ENCODE data around the gene HARS1. TPM values are rescaled to one million over a fixed set of nuclear protein-coding genes. Genes with fewer than 3 reads are reported as not detected.
A peak's percentile ranks its signal among the peaks of the same experiment; 100 is the strongest.
"Not testable (repeated sequence)": the region's sequence is repeated elsewhere in the genome, so short reads cannot be mapped to it uniquely, and the experiment has no call there.

Gene HARS1
- polyA plus RNA-seq, 3 donors: 28.4 to 34.3 (median 31.9) TPM

GRCh38 chr5:140672455-140673186 is 18.5 kb downstream of the HARS1 start:
- intact Hi-C loops (cut with micrococcal nuclease): no loop called here
- Histone ChIP-seq H3K4me1 (ENCODE audit: control insufficient read depth in 1 of 2, insufficient read depth in 2 of 2, low read length in 2 of 2) (no peaks in the 10 kb centered on the region), H3K9me3 (replicated peaks in 1 of 2; ENCODE audit: control insufficient read depth in 1 of 2, insufficient read depth in 1 of 2, low read length in 2 of 2) (no peaks in the 10 kb centered on the region), H2AFZ (ENCODE audit: insufficient read depth, low read depth, low read length, poor library complexity, severe bottlenecking) (no peak overlapping the region), H3K4me2 (replicated peaks; ENCODE audit: extremely low read depth, low read length, poor library complexity, severe bottlenecking) (no peak overlapping the region), H3K9ac (ENCODE audit: insufficient read depth, low read length, poor library complexity, severe bottlenecking) (no peak overlapping the region), H3K27me3 (ENCODE audit: control insufficient read depth in 2 of 2, insufficient read depth in 2 of 2, low read length in 2 of 2) (no peaks in the 10 kb centered on the region), H3K27ac (ENCODE audit: low read depth in 1 of 2, low read length in 2 of 2) (no peak overlapping the region), H4K20me1 (ENCODE audit: insufficient read depth, low read length) (peaks cover 22% of the 10 kb centered on the region), H3K79me2 (ENCODE audit: insufficient read depth, low read length) (peaks cover 6% of the 10 kb centered on the region), H3K4me3 (replicated peaks in 1 of 3; ENCODE audit: low read depth in 2 of 3, low read length in 3 of 3) (no peak overlapping the region), H3K36me3 (replicated peaks in 1 of 2; ENCODE audit: control insufficient read depth in 1 of 2, insufficient read depth in 2 of 2, low read length in 2 of 2) (peaks cover 82 to 99% of the 10 kb centered on the region in 2 donors)
- Mint-ChIP-seq H3K27ac (peak overlapping the region in 1 of 7 donors; percentile 31), H3K36me3 (peaks cover 83 to 99% of the 10 kb centered on the region in 2 donors), H3K4me1 (peaks cover 3% of the 10 kb centered on the region), H3K4me3 (no peak overlapping the region), H3K9me3 (peaks cover 0 to 5% (median 0%) of the 10 kb centered on the region in 7 donors), H3K27me3 (ENCODE audit: low read depth in 3 of 3) (peaks cover 0 to 2% (median 2%) of the 10 kb centered on the region in 3 donors)
- WGBS (ENCODE audit: insufficient coverage): 97% methylated on average over 67 of the region's 70 CpGs
- DNase-seq: peak in 2 of 3 donors; percentile 15 to 18
- TF ChIP-seq CTCF (IDR thresholded peaks at IDR 0.05): no peak

DNA sequence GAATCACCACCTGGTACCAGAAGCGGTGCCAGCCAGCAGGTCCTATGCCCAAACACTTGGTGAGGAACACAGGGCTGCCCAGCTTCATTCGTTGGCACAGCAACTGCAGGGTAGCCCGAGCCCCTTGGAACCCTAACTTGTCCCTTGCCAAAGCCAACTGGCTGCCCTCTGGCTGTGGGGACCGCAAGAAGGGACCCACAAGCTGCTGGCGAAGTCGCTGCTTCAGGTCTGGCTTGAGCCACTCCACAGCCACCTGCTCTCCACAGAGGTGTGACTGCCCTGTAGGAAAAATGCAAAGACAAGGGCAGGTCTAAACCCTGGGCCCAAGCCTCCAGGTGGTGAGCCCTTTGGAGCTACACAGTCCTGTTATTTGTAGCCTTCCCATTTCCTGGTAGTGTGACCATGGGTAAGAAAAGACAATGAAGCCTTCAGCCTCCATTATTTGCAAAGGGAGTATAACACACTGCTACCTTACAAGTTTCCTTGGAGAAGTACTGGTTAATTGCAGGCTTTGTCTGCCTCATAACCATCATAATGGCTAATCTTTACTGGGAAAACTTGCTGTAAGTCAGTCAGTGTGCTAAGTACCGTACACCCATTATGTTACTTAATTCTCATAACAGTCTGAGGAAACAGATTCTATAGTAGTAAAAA is 19.6 kb downstream of the HARS1 start:
- Histone ChIP-seq H3K9me3 (replicated peaks in 1 of 2; ENCODE audit: control insufficient read depth in 1 of 2, insufficient read depth in 1 of 2, low read length in 2 of 2) (no peaks in the 10 kb centered on the region), H3K27ac (ENCODE audit: low read depth in 1 of 2, low read length in 2 of 2) (no peak overlapping the region), H3K9ac (ENCODE audit: insufficient read depth, low read length, poor library complexity, severe bottlenecking) (no peak overlapping the region), H3K4me1 (ENCODE audit: control insufficient read depth in 1 of 2, insufficient read depth in 2 of 2, low read length in 2 of 2) (no peaks in the 10 kb centered on the region), H3K79me2 (ENCODE audit: insufficient read depth, low read length) (peaks cover 16% of the 10 kb centered on the region), H3K27me3 (ENCODE audit: control insufficient read depth in 2 of 2, insufficient read depth in 2 of 2, low read length in 2 of 2) (no peaks in the 10 kb centered on the region), H4K20me1 (ENCODE audit: insufficient read depth, low read length) (peaks cover 33% of the 10 kb centered on the region), H3K36me3 (replicated peaks in 1 of 2; ENCODE audit: control insufficient read depth in 1 of 2, insufficient read depth in 2 of 2, low read length in 2 of 2) (peaks cover 74 to 99% of the 10 kb centered on the region in 2 donors), H3K4me2 (replicated peaks; ENCODE audit: extremely low read depth, low read length, poor library complexity, severe bottlenecking) (no peak overlapping the region), H2AFZ (ENCODE audit: insufficient read depth, low read depth, low read length, poor library complexity, severe bottlenecking) (no peak overlapping the region), H3K4me3 (replicated peaks in 1 of 3; ENCODE audit: low read depth in 2 of 3, low read length in 3 of 3) (no peak overlapping the region)
- H3K27me3 Mint-ChIP-seq (ENCODE audit: low read depth in 3 of 3): peaks cover 0 to 2% (median 2%) of the 10 kb centered on the region in 3 donors
- 100% methylated on average over 3 of the region's 7 CpGs for WGBS (ENCODE audit: insufficient coverage)
- H3K36me3 Mint-ChIP-seq: peaks cover 79 to 96% of the 10 kb centered on the region in 2 donors
- no peak for TF ChIP-seq CTCF (IDR thresholded peaks at IDR 0.05)
- peak overlapping the region in 1 of 7 donors; percentile 15 for H3K27ac Mint-ChIP-seq
- intact Hi-C loops (cut with micrococcal nuclease): no loop called here
- peaks cover 0 to 5% (median 0%) of the 10 kb centered on the region in 7 donors for H3K9me3 Mint-ChIP-seq
- H3K4me1 Mint-ChIP-seq: peaks cover 10% of the 10 kb centered on the region
- no peak for DNase-seq
- no peak overlapping the region for H3K4me3 Mint-ChIP-seq

DNA sequence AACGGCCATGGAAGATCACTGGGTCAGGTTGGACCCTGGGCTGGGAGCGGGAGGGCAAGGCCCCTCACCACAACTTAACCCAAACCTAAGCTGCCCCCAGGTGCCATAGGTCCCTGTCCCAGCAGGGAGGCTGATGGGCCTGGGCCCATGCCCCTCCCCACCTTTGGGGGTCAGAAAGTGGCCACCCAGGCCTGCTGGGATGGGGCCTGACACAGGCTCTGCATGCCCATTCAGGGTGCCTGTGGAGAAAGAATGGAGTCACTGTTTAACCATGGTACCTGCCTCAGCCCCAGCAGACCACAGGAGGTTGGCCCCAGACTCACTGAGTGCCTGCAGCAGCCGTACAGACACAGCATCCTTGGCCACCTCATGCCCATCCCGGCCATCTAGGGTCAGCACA is 20.1 kb downstream of the HARS1 start:
- H4K20me1 ChIP-seq (ENCODE audit: insufficient read depth, low read length): peaks cover 38% of the 10 kb centered on the region
- peaks cover 16% of the 10 kb centered on the region for H3K4me1 Mint-ChIP-seq
- H3K9me3 ChIP-seq (replicated peaks in 1 of 2; ENCODE audit: control insufficient read depth in 1 of 2, insufficient read depth in 1 of 2, low read length in 2 of 2); H3K9ac ChIP-seq (ENCODE audit: insufficient read depth, low read length, poor library complexity, severe bottlenecking); H2AFZ ChIP-seq (ENCODE audit: insufficient read depth, low read depth, low read length, poor library complexity, severe bottlenecking); H3K9me3 Mint-ChIP-seq; H3K4me3 Mint-ChIP-seq; H3K4me2 ChIP-seq (replicated peaks; ENCODE audit: extremely low read depth, low read length, poor library complexity, severe bottlenecking); H3K27ac ChIP-seq (ENCODE audit: low read depth in 1 of 2, low read length in 2 of 2); intact Hi-C loops (cut with micrococcal nuclease); H3K4me1 ChIP-seq (ENCODE audit: control insufficient read depth in 1 of 2, insufficient read depth in 2 of 2, low read length in 2 of 2); DNase-seq; H3K4me3 ChIP-seq (replicated peaks in 1 of 3; ENCODE audit: low read depth in 2 of 3, low read length in 3 of 3); H3K27me3 Mint-ChIP-seq (ENCODE audit: low read depth in 3 of 3); H3K27me3 ChIP-seq (ENCODE audit: control insufficient read depth in 2 of 2, insufficient read depth in 2 of 2, low read length in 2 of 2): not testable (repeated sequence)
- H3K36me3 Mint-ChIP-seq: peaks cover 73 to 90% of the 10 kb centered on the region in 2 donors
- peak overlapping the region in 1 of 7 donors; percentile 10 for H3K27ac Mint-ChIP-seq
- H3K36me3 ChIP-seq (replicated peaks in 1 of 2; ENCODE audit: control insufficient read depth in 1 of 2, insufficient read depth in 2 of 2, low read length in 2 of 2): peaks cover 68 to 95% of the 10 kb centered on the region in 2 donors
- no CpG with 5 or more reads among the region's 4 CpGs for WGBS (ENCODE audit: insufficient coverage)
- H3K79me2 ChIP-seq (ENCODE audit: insufficient read depth, low read length): peaks cover 22% of the 10 kb centered on the region

Measured in CD14-positive monocyte (primary cell).